ENCODE data around the gene MARCHF10. TPM values are rescaled to one million over a fixed set of nuclear protein-coding genes. Genes with fewer than 3 reads are reported as not detected.
A peak's percentile ranks its signal among the peaks of the same experiment; 100 is the strongest.
"Not testable (repeated sequence)": the region's sequence is repeated elsewhere in the genome, so short reads cannot be mapped to it uniquely, and the experiment has no call there.

MARCHF10 gene
- total RNA-seq, 1 donor from 2014 or later = not detected

DNA sequence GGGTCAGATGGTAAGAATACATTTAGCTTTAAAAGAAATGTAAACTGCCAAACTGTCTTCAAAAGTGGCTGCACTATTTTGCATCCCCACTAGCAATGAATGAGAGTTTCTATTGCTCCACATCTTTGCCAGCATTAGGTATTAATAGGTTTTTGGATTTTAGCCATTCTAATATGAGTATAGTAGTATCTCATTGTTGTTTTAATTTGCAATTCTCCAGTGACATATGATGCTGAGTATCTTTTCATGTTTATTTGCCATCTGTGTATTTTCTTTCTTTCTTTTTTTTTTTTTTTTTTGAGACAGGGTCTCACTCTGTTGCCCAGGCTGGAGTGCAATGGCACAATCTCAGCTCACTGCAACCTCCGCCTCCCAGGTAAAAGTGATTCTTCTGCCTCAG is 24.3 kb upstream of the MARCHF10 start:
- DNase-seq = no peak

DNA sequence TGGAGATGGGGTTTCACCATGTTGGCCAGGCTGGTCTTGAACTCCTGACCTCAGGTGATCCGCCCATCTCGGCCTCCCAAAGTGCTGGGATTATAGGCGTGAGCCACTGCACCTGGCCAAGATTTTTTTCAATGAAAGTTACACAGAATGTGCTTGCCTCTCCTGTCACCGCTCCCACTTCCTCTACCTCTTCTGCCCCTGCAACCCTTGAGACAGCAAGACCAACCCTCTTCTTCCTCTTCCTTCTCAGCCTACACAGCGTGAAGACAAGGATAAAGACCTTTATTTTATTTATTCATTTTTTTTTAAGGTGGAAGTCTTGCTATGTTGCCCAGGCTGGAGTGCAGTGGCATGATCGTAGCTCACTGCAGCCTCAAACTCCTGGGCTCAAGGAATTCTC is 23.0 kb upstream of the MARCHF10 start:
- H3K4me1 ChIP-seq; H3K4me3 ChIP-seq; DNase-seq; H3K36me3 ChIP-seq; H3K9me3 ChIP-seq; intact Hi-C loops (cut with DNase I); H3K27me3 ChIP-seq; H3K27ac ChIP-seq: not testable (repeated sequence)
- ATAC-seq = peak; percentile 77

More for the DNA sequence above, 24.3 kb upstream of the MARCHF10 start:
- Histone ChIP-seq H3K27me3 (no peaks in the 10 kb centered on the region), H3K27ac (no peak overlapping the region), H3K4me1 (no peaks in the 10 kb centered on the region), H3K4me3 (no peak overlapping the region), H3K9me3 (no peaks in the 10 kb centered on the region), H3K36me3 (no peaks in the 10 kb centered on the region)
- TF ChIP-seq, protein P1, sequence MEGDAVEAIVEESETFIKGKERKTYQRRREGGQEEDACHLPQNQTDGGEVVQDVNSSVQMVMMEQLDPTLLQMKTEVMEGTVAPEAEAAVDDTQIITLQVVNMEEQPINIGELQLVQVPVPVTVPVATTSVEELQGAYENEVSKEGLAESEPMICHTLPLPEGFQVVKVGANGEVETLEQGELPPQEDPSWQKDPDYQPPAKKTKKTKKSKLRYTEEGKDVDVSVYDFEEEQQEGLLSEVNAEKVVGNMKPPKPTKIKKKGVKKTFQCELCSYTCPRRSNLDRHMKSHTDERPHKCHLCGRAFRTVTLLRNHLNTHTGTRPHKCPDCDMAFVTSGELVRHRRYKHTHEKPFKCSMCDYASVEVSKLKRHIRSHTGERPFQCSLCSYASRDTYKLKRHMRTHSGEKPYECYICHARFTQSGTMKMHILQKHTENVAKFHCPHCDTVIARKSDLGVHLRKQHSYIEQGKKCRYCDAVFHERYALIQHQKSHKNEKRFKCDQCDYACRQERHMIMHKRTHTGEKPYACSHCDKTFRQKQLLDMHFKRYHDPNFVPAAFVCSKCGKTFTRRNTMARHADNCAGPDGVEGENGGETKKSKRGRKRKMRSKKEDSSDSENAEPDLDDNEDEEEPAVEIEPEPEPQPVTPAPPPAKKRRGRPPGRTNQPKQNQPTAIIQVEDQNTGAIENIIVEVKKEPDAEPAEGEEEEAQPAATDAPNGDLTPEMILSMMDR (IDR thresholded peaks at IDR 0.05) = no peak
- no peak for ATAC-seq
- intact Hi-C loops (cut with DNase I) = no loop called here

DNA sequence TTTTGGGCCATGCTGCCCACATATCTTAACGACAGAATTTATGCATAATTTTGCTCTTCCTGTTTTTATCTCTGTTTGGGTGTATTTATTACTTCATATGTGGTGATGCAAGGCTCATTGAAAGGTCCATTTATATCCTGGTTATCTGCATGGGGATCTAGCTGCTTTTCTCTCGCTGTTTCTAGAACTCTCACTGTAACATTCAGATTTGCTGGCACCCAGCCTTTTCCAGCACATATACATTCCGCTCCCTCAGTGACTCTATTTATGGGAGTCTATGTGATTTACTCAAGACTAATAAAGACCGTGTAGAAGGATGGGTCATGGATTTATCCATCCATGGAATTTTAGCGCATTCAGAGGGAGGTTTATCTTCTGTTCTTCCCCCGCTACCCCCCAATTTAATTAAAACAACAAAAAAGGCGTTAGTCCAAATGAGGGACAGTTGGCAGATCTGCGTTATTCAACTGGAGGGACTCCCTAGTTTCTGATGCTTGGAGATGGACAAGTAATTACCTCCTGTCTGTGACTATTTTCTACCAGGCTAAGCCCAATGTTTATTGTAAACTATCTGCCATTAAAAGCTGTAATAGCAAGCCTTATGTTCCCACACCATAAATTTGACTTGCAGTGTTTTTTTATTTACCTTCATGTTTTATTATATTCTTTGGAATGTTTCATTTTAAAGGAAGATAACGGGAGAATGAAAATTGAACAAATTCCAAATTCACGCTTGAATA is 19.8 kb upstream of the MARCHF10 start:
- intact Hi-C loops (cut with DNase I) = no loop called here

DNA sequence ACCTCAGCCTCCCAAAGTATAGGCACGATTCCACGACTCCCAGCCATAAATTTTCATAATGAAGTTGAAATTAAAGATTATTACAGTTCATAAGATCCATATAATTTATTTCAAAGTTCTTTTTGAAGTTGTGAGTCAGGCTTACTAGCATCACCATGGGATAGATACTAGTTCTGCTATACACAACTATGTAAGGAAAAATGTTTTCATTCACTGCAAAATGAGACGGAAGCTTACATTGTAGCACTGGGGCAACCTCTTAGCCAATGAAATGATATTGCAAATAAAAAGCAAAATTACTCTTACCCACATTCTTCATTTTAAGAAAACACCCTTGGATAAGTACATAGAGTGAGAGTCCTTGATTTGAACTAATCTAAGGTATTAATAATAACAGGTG is 18.8 kb upstream of the MARCHF10 start:
- Histone ChIP-seq H3K4me3 (no peak overlapping the region), H3K9me3 (no peaks in the 10 kb centered on the region), H3K36me3 (no peaks in the 10 kb centered on the region), H3K27ac (no peak overlapping the region), H3K4me1 (no peaks in the 10 kb centered on the region), H3K27me3 (no peaks in the 10 kb centered on the region)
- ATAC-seq (no peak), DNase-seq (no peak)
- TF ChIP-seq, protein P1 (IDR thresholded peaks at IDR 0.05) = no peak
- intact Hi-C loops (cut with DNase I) = no loop called here

More for the DNA sequence above, 19.8 kb upstream of the MARCHF10 start:
- H3K4me3 ChIP-seq = no peak overlapping the region
- H3K36me3 ChIP-seq = no peaks in the 10 kb centered on the region
- DNase-seq (no peak), ATAC-seq (peak; percentile 57)
- H3K4me1 ChIP-seq = no peaks in the 10 kb centered on the region
- TF ChIP-seq, protein P1 (IDR thresholded peaks at IDR 0.05) = no peak
- H3K27ac ChIP-seq = no peak overlapping the region
- H3K9me3 ChIP-seq = no peaks in the 10 kb centered on the region
- H3K27me3 ChIP-seq = no peaks in the 10 kb centered on the region

DNA sequence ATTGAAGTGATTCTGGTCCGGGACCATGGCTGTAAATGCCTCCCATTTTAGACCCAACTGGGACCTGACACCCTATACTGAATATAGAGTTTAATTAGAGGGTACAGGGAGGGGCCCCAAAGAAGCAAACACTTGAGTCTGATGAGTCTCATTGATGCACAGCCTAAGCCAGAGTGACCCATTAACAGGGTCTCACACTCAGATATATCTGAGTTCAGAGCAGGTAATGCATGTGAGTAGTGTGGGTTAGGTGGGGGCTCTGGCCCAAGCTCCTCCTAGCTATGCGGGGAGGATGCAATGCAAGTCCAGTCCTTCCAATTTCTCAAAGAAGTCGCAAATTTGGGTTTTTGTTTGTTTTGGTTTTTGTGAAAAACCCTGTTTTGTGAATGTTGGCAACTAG is 17.1 kb upstream of the MARCHF10 start:
- intact Hi-C loops (cut with DNase I) = no loop called here
- Histone ChIP-seq H3K27ac (no peak overlapping the region), H3K36me3 (no peaks in the 10 kb centered on the region), H3K9me3 (no peaks in the 10 kb centered on the region), H3K4me1 (peaks cover 3% of the 10 kb centered on the region), H3K4me3 (no peak overlapping the region), H3K27me3 (no peaks in the 10 kb centered on the region)
- ATAC-seq (no peak), DNase-seq (no peak)
- TF ChIP-seq, protein P1 (IDR thresholded peaks at IDR 0.05) = no peak

DNA sequence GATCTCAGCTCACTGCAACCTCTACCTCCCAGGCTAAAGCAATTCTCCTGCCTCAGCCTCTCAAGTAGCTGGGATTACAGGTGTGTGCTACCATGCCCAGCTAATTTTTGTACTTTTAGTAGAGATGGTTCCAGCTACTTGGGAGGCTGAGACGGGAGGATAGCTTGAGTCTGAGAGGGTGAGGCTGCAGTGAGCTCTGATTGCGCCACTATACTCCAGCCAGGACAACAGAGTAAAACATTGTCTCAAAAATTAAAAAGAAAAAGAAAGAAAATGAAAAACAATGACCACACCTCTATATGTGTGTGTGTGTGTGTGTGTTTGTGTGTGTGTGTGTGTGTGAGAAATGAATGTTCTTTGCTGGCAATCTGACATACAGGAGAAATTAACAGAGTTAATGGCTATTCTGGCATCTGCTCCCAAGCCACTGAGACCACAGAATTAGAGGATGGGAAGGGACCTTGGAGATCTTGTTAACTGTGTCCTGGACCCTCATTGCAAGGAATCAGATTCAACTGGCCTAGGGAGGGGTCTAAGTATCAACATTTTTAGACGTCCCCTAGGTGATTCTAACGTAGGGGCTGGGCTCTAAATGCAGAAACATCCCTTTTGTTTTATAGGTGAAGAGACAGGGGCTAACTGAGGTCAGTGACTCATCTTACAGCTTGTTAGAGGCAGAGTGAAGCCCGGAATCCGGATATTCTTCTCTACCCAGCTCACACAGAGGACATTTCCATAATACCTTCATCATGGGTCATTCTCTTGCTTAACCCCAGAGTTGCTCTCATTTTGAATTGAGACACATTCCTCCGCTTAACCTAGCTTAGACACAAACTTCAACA is 16.4 kb upstream of the MARCHF10 start:
- H3K27me3 ChIP-seq = no peaks in the 10 kb centered on the region
- H3K27ac ChIP-seq = no peak overlapping the region
- TF ChIP-seq, protein P1 (IDR thresholded peaks at IDR 0.05) = no peak
- no peaks in the 10 kb centered on the region for H3K36me3 ChIP-seq
- H3K4me3 ChIP-seq = no peak overlapping the region
- no peaks in the 10 kb centered on the region for H3K9me3 ChIP-seq
- peaks cover 10% of the 10 kb centered on the region for H3K4me1 ChIP-seq
- no peak for DNase-seq
- intact Hi-C loops (cut with DNase I) = no loop called here
- no peak for ATAC-seq
